Smooth muscle cell (in vitro differentiated cells): ENCODE results near the gene PROCA1. TPM values are rescaled to one million over a fixed set of nuclear protein-coding genes. Genes with fewer than 3 reads are reported as not detected.
"Not testable (repeated sequence)": the region's sequence is repeated elsewhere in the genome, so short reads cannot be mapped to it uniquely, and the experiment has no call there.

Experiments used
- DNase-seq: peaks from one replicate; lab custom pipeline; 2025; ENCODE audit not compliant: unreplicated experiment; lab: John Stamatoyannopoulos, UW
- H2AFZ ChIP-seq: fragments of 200-600 bp; sonication (generic); 2 replicates; pipeline ENCODE4 v1.6.0; 2016; ENCODE audit warnings: antibody characterized with exemption, low read depth, mild to moderate bottlenecking
- H3F3A ChIP-seq: fragments of 200-600 bp; sonication (generic); 2 replicates; pipeline ENCODE4 v1.6.0; 2017; ENCODE audit warnings: antibody characterized with exemption, low read depth
- H3K27ac ChIP-seq: fragments of 200-600 bp; sonication (generic); 2 replicates; pipeline ENCODE4 v1.5.1; 2016; ENCODE audit warnings: low read depth, mild to moderate bottlenecking
- H3K27me3 ChIP-seq: fragments of 200-600 bp; sonication (generic); 2 replicates; pipeline ENCODE4 v1.6.1; 2016; ENCODE audit warnings: low read depth, mild to moderate bottlenecking
- H3K36me3 ChIP-seq: fragments of 200-600 bp; sonication (generic); 2 replicates; pipeline ENCODE4 v1.5.1; 2016; ENCODE audit warnings: low read depth
- H3K4me1 ChIP-seq: fragments of 200-600 bp; sonication (generic); 2 replicates; pipeline ENCODE4 v1.5.1; 2016; ENCODE audit warnings: low read depth
- H3K4me2 ChIP-seq: fragments of 200-600 bp; sonication (generic); 2 replicates; pipeline ENCODE4 v1.6.0; 2016; ENCODE audit warnings: mild to moderate bottlenecking
- H3K4me3 ChIP-seq: fragments of 200-600 bp; sonication (generic); 2 replicates; pipeline ENCODE4 v1.5.1; 2016; ENCODE audit warnings: mild to moderate bottlenecking
- H3K79me2 ChIP-seq: fragments of 200-600 bp; sonication (generic); 2 replicates; pipeline ENCODE4 v1.6.0; 2016; ENCODE audit warnings: low read depth, mild to moderate bottlenecking
- H3K9ac ChIP-seq: fragments of 200-600 bp; sonication (generic); 2 replicates; pipeline ENCODE4 v1.6.0; 2016; ENCODE audit warnings: low read depth
- H3K9me3 ChIP-seq: fragments of 200-600 bp; sonication (generic); replicated peaks from 2 replicates; pipeline ENCODE4 v1.5.1; 2016; ENCODE audit warnings: low read depth
- H4K20me1 ChIP-seq: fragments of 200-600 bp; sonication (generic); 2 replicates; pipeline ENCODE4 v1.6.0; 2016; ENCODE audit warnings: low read depth
- CTCF ChIP-seq: fragments of 200-600 bp; sonication (generic); IDR thresholded peaks from 2 replicates; pipeline ENCODE4 v1.5.1; 2017; ENCODE audit warnings: borderline replicate concordance, mild to moderate bottlenecking, antibody characterized with exemption; ENCODE audit not compliant: insufficient read depth, poor library complexity, severe bottlenecking
- WGBS: methylation state at CpG from one replicate; pipeline ENCODE4 v1.1.7; 2016; ENCODE audit warnings: low lambda C conversion rate; 5-methylcytosine and 5-hydroxymethylcytosine counted together
- polyA plus RNA-seq: library from polyadenylated mRNA; unstranded; fragments of >200 nt; fragmentation: Nextera tagmentation; extraction: Ambion mirVana; gene quantifications from 2 replicates; pipeline ENCODE4 v1.2.1, GENCODE V29; 2016
- total RNA-seq: library from RNA; depleted of rRNA; stranded (reverse); fragments of >200 nt; gene quantifications from 2 replicates; pipeline ENCODE4 v1.2.3, GENCODE V29; 2014

The PROCA1 gene
- total and polyA plus RNA-seq, 2 experiments from 2014 or later: 3.0 TPM

GRCh38 chr17:28665994-28666393 is 45.7 kb downstream of the PROCA1 start:
- no peaks in the 10 kb centered on the region for H3F3A ChIP-seq
- H3K9me3 ChIP-seq: no peaks in the 10 kb centered on the region
- H3K4me1 ChIP-seq: peaks cover 10% of the 10 kb centered on the region
- DNase-seq: no peak
- H2AFZ ChIP-seq: no peak overlapping the region
- no peak overlapping the region for H3K27ac ChIP-seq
- peaks cover 93% of the 10 kb centered on the region for H3K79me2 ChIP-seq
- 93% methylated on average over 2 of the region's 2 CpGs for WGBS
- H3K4me2 ChIP-seq: no peak overlapping the region
- no peak for TF ChIP-seq CTCF
- H3K36me3 ChIP-seq: peaks cover 2% of the 10 kb centered on the region
- no peak overlapping the region for H3K4me3 ChIP-seq
- H3K9ac ChIP-seq: no peak overlapping the region
- H4K20me1 ChIP-seq: peaks cover 78% of the 10 kb centered on the region
- H3K27me3 ChIP-seq: no peaks in the 10 kb centered on the region

GRCh38 chr17:28663723-28664122 is 48.0 kb downstream of the PROCA1 start:
- Histone ChIP-seq H3K79me2 (peaks cover 94% of the 10 kb centered on the region), H3K27ac (no peak overlapping the region), H4K20me1 (peaks cover 56% of the 10 kb centered on the region), H3F3A (peaks cover 4% of the 10 kb centered on the region), H2AFZ (no peak overlapping the region), H3K4me1 (peaks cover 17% of the 10 kb centered on the region), H3K9ac (no peak overlapping the region), H3K4me3 (peak overlapping the region; percentile 88), H3K36me3 (no peaks in the 10 kb centered on the region), H3K4me2 (peak overlapping the region; percentile 95), H3K27me3 (no peaks in the 10 kb centered on the region), H3K9me3 (no peaks in the 10 kb centered on the region)
- DNase-seq: no peak
- TF ChIP-seq CTCF: no peak

- Histone ChIP-seq H3K27ac (peak overlapping the region; percentile 98), H3K9me3 (no peaks in the 10 kb centered on the region), H3K27me3 (no peaks in the 10 kb centered on the region), H3K79me2 (peaks cover 89% of the 10 kb centered on the region), H3K4me3 (peak overlapping the region; percentile 88), H3F3A (peaks cover 4% of the 10 kb centered on the region), H3K4me2 (peak overlapping the region; percentile 95), H2AFZ (peak overlapping the region; percentile 93), H3K36me3 (no peaks in the 10 kb centered on the region), H3K4me1 (peaks cover 17% of the 10 kb centered on the region), H3K9ac (peak overlapping the region; percentile 98), H4K20me1 (peaks cover 43% of the 10 kb centered on the region)
- TF ChIP-seq CTCF: no peak
- 1% methylated on average over 10 of the region's 10 CpGs for WGBS
- no peak for DNase-seq
Measured at GRCh38 chr17:28662527-28662829, 49.2 kb downstream of the PROCA1 start.

GRCh38 chr17:28661635-28662526 is 49.8 kb downstream of the PROCA1 start, which contains the start of the genes SDF2 and SUPT6H:
TSS of gene SDF2 (minus strand) at chr17:28661906. CDS start at chr17:28661876, 30 bp downstream.
TSS of gene SUPT6H (plus strand) at chr17:28662205. CDS start at chr17:28673402, 11,197 bp downstream.
- DNase-seq: peak; percentile 84
- peak within 1 kb of the TSS; percentile 98 for H3K27ac ChIP-seq
- H3K27me3 ChIP-seq: no peaks in the 10 kb centered on the region
- peak within 1 kb of the TSS; percentile 88 for H3K4me3 ChIP-seq
- TF ChIP-seq CTCF: no peak
- H3K79me2 ChIP-seq: peaks cover 91% of the 10 kb centered on the region
- H3K9ac ChIP-seq: peak within 1 kb of the TSS; percentile 98
- H3K36me3 ChIP-seq: no peaks in the 10 kb centered on the region
- H2AFZ ChIP-seq: peak within 1 kb of the TSS; percentile 93
- peaks cover 17% of the 10 kb centered on the region for H3K4me1 ChIP-seq
- H4K20me1 ChIP-seq: peaks cover 40% of the 10 kb centered on the region
- peaks cover 4% of the 10 kb centered on the region for H3F3A ChIP-seq
- 2% methylated on average over 66 of the region's 66 CpGs for WGBS
- peak within 1 kb of the TSS; percentile 95 for H3K4me2 ChIP-seq
- no peaks in the 10 kb centered on the region for H3K9me3 ChIP-seq

GRCh38 chr17:28659497-28659881 is 52.2 kb downstream of the PROCA1 start:
- peaks cover 91% of the 10 kb centered on the region for H3K79me2 ChIP-seq
- DNase-seq, H3K36me3 ChIP-seq, H2AFZ ChIP-seq, H3K9ac ChIP-seq, H3K4me2 ChIP-seq, H3F3A ChIP-seq, H3K27ac ChIP-seq, H3K27me3 ChIP-seq, H3K9me3 ChIP-seq, H3K4me3 ChIP-seq: not testable (repeated sequence)
- 98% methylated on average over 23 of the region's 23 CpGs for WGBS
- peaks cover 17% of the 10 kb centered on the region for H3K4me1 ChIP-seq
- H4K20me1 ChIP-seq: peaks cover 37% of the 10 kb centered on the region
